ENCODE results near the gene SERP2. TPM values are rescaled to one million over a fixed set of nuclear protein-coding genes. Genes with fewer than 3 reads are reported as not detected.

Gene SERP2
- polyA plus RNA-seq, 2 of the 4 experiments (the other 2 are of a cell fraction) = not detected

DNA sequence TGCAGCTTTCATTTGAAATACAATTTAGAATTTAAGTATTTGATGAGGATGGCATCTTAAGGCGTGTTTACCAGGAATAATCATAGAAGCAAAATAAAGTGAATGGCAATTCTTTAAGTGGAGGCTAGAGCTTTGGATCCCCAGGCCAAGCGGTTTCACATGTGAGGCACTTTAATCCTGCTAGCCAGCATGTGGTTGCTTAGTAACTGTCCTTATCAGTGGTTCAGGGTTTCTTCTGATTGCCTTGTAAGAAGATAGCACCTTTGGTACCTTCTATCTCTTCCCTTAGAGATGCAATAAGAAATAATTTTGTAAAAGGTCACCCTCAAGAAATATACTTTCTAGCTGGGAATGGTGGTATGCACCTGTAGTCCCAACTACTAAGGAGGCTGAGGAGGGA lies 38.9 kb upstream of the SERP2 start (continued):
- TF ChIP-seq, protein P1, sequence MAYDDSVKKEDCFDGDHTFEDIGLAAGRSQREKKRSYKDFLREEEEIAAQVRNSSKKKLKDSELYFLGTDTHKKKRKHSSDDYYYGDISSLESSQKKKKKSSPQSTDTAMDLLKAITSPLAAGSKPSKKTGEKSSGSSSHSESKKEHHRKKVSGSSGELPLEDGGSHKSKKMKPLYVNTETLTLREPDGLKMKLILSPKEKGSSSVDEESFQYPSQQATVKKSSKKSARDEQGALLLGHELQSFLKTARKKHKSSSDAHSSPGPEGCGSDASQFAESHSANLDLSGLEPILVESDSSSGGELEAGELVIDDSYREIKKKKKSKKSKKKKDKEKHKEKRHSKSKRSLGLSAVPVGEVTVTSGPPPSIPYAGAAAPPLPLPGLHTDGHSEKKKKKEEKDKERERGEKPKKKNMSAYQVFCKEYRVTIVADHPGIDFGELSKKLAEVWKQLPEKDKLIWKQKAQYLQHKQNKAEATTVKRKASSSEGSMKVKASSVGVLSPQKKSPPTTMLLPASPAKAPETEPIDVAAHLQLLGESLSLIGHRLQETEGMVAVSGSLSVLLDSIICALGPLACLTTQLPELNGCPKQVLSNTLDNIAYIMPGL (CRISPR knock-in tag; IDR thresholded peaks at IDR 0.05; ENCODE audit: borderline replicate concordance) = no peak
- TF ChIP-seq, protein P2, sequence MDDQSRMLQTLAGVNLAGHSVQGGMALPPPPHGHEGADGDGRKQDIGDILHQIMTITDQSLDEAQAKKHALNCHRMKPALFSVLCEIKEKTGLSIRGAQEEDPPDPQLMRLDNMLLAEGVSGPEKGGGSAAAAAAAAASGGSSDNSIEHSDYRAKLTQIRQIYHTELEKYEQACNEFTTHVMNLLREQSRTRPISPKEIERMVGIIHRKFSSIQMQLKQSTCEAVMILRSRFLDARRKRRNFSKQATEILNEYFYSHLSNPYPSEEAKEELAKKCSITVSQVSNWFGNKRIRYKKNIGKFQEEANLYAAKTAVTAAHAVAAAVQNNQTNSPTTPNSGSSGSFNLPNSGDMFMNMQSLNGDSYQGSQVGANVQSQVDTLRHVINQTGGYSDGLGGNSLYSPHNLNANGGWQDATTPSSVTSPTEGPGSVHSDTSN (IDR thresholded peaks at IDR 0.05) = no peak
- TF ChIP-seq FOSL2 (IDR thresholded peaks at IDR 0.05) (no peak), FOSL2 (CRISPR knock-in tag; IDR thresholded peaks at IDR 0.05) (no peak), KDM1A (IDR thresholded peaks at IDR 0.05; ENCODE audit: low read depth) (no peak)

DNA sequence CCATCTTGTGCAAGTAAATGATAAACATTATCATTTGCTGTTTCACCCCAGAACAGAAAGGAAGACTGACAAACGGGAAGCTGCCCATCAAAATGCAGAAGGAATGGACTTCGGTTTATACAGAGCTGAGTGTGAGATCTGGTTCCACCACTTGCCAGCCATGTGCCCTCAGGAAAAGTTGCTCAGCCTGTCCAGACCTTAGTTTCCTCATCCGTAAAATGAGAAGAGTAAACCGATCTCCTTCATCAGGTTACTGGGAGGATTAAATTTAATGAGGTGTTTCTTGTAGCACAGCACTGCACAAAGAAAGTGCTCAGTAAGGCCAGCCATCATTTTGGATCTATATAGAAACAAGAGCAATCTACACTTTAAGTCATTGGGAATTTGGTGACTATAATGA lies 36.7 kb upstream of the SERP2 start:
- ChIA-PET CTCF (no interaction called here), POLR2A (no interaction called here)
- Histone ChIP-seq H3K9me3 (no peaks in the 10 kb centered on the region), H3K27ac (no peak overlapping the region), H3K4me3 (no peak overlapping the region), H3K4me2 (no peak overlapping the region), H3K4me1 (peaks cover 5% of the 10 kb centered on the region)
- no peak for FAIRE-seq
- 89% methylated on average over 4 of the region's 4 CpGs for WGBS (ENCODE audit: missing lambda C conversion rate)
- ATAC-seq = no peak
- TF ChIP-seq, protein P3, sequence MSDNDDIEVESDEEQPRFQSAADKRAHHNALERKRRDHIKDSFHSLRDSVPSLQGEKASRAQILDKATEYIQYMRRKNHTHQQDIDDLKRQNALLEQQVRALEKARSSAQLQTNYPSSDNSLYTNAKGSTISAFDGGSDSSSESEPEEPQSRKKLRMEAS (IDR thresholded peaks at IDR 0.05) = no peak
- TF ChIP-seq, protein P4, sequence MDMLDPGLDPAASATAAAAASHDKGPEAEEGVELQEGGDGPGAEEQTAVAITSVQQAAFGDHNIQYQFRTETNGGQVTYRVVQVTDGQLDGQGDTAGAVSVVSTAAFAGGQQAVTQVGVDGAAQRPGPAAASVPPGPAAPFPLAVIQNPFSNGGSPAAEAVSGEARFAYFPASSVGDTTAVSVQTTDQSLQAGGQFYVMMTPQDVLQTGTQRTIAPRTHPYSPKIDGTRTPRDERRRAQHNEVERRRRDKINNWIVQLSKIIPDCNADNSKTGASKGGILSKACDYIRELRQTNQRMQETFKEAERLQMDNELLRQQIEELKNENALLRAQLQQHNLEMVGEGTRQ (IDR thresholded peaks at IDR 0.05) = no peak
- TF ChIP-seq HOXB5 (CRISPR knock-in tag; IDR thresholded peaks at IDR 0.05) (no peak), TP53 (CRISPR knock-in tag; IDR thresholded peaks at IDR 0.05) (no peak), EHMT2 (IDR thresholded peaks at IDR 0.05; ENCODE audit: low read depth) (no peak), KDM1A (IDR thresholded peaks at IDR 0.05; ENCODE audit: low read depth) (no peak), ZC3H11A (IDR thresholded peaks at IDR 0.05) (no peak), EHF (CRISPR knock-in tag; IDR thresholded peaks at IDR 0.05) (no peak), ZNF302 (CRISPR knock-in tag; IDR thresholded peaks at IDR 0.05) (no peak), CHD2 (IDR thresholded peaks at IDR 0.05; ENCODE audit: low read length, partially characterized antibody) (no peak), CBX8 (IDR thresholded peaks at IDR 0.05) (no peak), CBX2 (IDR thresholded peaks at IDR 0.05; ENCODE audit: borderline replicate concordance, low read depth) (no peak), MAZ (IDR thresholded peaks at IDR 0.05; ENCODE audit: borderline replicate concordance, low read depth, low read length) (no peak), GATA3 (IDR thresholded peaks at IDR 0.05; ENCODE audit: borderline replicate concordance) (no peak)
- TF ChIP-seq, protein P5, sequence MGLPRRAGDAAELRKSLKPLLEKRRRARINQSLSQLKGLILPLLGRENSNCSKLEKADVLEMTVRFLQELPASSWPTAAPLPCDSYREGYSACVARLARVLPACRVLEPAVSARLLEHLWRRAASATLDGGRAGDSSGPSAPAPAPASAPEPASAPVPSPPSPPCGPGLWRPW (IDR thresholded peaks at IDR 0.05) = no peak
- TF ChIP-seq, protein P2 (IDR thresholded peaks at IDR 0.05) = no peak
- DNase-seq (ENCODE audit: low read depth in 1 of 2, low spot score in 1 of 2) = no peak

DNA sequence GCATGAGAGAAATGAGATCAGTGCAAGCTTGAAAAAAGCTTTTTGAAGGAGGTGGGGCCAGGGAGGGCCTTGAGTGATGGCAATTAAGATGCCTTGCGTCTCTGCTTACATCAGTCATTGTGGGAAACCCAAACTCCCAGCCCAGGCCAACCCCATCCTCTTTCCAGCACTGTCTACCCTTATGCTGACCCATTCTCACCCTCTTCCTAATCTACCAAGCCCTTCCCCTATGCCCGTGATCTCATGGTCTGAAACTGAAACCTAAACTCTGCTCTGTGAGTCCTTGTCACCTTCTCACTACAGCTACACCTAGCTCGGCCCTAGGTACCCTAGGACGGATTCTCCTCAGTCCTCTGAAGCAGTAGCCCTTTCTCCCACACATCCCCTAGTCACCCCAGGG lies 36.0 kb upstream of the SERP2 start:
- ChIA-PET CTCF (no interaction called here), POLR2A (no interaction called here)
- no peaks in the 10 kb centered on the region for H3K4me1 ChIP-seq
- TF ChIP-seq EP300 (IDR thresholded peaks at IDR 0.05) = no peak
- TF ChIP-seq, protein P6, sequence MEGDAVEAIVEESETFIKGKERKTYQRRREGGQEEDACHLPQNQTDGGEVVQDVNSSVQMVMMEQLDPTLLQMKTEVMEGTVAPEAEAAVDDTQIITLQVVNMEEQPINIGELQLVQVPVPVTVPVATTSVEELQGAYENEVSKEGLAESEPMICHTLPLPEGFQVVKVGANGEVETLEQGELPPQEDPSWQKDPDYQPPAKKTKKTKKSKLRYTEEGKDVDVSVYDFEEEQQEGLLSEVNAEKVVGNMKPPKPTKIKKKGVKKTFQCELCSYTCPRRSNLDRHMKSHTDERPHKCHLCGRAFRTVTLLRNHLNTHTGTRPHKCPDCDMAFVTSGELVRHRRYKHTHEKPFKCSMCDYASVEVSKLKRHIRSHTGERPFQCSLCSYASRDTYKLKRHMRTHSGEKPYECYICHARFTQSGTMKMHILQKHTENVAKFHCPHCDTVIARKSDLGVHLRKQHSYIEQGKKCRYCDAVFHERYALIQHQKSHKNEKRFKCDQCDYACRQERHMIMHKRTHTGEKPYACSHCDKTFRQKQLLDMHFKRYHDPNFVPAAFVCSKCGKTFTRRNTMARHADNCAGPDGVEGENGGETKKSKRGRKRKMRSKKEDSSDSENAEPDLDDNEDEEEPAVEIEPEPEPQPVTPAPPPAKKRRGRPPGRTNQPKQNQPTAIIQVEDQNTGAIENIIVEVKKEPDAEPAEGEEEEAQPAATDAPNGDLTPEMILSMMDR (IDR thresholded peaks at IDR 0.05) = no peak
- TF ChIP-seq MAFK (IDR thresholded peaks at IDR 0.05; ENCODE audit: partially characterized antibody) = no peak
- TF ChIP-seq TFCP2L1 (CRISPR knock-in tag; IDR thresholded peaks at IDR 0.05) = no peak
- no peak overlapping the region for H3K4me3 ChIP-seq
- no peak overlapping the region for H3K27ac ChIP-seq
- no peak for ATAC-seq
- no peak for DNase-seq (ENCODE audit: low read depth in 1 of 2, low spot score in 1 of 2)
- no peaks in the 10 kb centered on the region for H3K9me3 ChIP-seq
- no peak overlapping the region for H3K4me2 ChIP-seq
- 74% methylated on average over 4 of the region's 4 CpGs for WGBS (ENCODE audit: missing lambda C conversion rate)
- no peak for FAIRE-seq

Data from A549 (cell line).